Breast epithelium (tissue), 3 donors: ENCODE measurements around the gene SERPINB8.

Source experiments
- CTCF ChIP-seq, 3 donors: fragments of 450-650 bp; IDR thresholded peaks; one replicate each; pipeline ENCODE4 v1.5.1; 2016 to 2017; ENCODE audit warnings: antibody characterized with exemption in 3 of 3, mild to moderate bottlenecking in 3 of 3, moderate library complexity in 3 of 3
- POLR2A ChIP-seq: fragments of 450-650 bp; IDR thresholded peaks from one replicate; pipeline ENCODE4 v1.6.1; 2016; ENCODE audit warnings: antibody characterized with exemption, mild to moderate bottlenecking, moderate library complexity
- POLR2AphosphoS5 ChIP-seq, 3 donors: sonication (generic); formaldehyde crosslinking; IDR thresholded peaks; one replicate each; pipeline ENCODE4 v1.6.1; 2017; ENCODE audit warnings: antibody characterized with exemption in 3 of 3

- TF ChIP-seq CTCF (IDR thresholded peaks at IDR 0.05) (no peak), POLR2A (no peak), POLR2AphosphoS5 (IDR thresholded peaks at IDR 0.05) (no peak)
Observed at GRCh38 chr18:63999871-64000270, 30.0 kb downstream of the SERPINB8 start.
